HG03060 (cell line): ENCODE measurements around the gene OR56A4.
"Not testable (repeated sequence)": the region's sequence is repeated elsewhere in the genome, so short reads cannot be mapped to it uniquely, and the experiment has no call there.

Experiments used
- ATAC-seq: cut with Tn5 transposase; IDR thresholded peaks from one replicate; pipeline ENCODE4 v1.9.1; 2021; ENCODE audit warnings: low read depth, moderate number of reproducible peaks; ENCODE audit not compliant: unreplicated experiment

OR56A4 gene

DNA sequence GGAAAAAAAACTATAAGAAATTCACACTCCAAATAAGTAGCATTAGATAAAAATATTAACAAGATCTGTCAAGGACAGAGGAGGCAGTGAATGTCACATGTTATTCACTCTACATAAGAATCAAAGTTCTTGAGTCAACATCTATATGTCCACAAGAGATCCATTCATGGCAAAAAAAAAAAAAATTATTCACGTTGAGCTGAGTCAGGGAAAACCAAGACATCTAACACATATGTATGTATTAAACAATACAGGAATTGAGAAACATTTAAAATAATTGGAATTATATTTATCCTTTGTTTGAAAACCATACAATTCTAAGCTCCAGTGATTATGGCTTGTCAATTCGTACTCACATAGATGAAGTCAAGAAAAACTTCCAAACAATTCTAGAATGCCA, 39.8 kb downstream of the OR56A4 start:
- ATAC-seq, result no peak

DNA sequence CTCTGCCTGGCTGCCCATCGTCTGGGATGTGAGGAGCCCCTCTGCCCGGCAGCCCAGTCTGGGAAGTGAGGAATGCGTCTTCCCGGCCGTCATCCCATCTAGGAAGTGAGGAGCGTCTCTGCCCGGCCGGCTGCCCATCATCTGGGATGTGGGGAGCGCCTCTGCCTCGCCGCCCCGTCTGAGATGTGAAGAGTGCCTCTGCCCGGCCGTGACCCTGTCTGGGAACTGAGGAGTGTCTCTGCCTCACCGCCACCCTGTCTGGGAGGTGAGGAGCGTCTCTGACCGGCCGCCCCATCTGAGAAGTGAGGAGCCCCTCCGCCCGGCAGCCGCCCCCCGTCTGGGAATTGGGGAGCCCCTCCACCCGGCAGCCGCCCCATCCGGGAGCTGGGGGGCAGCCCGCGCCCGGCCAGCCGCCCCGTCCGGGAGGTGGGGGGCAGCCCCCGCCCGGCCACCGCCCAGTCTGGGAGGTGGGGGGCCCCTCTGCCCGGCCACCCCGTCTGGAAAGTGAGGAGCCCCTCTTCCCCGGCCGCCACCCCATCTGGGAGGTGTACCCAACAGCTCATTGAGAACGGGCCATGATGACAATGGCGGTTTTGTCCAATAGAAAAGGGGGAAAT, 45.9 kb downstream of the OR56A4 start:
- ATAC-seq, result not testable (repeated sequence)

DNA sequence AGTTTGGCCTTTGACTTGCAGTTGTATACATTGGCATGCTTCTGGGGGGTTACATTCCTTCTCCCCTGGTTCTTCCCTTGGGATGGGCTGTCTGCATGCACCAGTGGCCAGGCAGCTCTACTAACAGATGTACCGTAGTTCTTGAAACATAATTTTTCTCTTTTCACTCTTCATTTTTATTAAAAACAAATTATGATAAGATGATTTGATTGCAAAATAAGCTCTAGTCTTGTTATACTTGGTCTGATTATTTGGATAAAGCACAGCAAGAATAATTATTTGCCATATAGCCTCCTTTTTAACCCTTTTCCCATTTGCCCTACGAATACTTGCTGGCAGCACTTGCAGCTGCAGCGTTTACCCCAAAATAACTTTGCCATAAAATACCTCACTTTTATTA, 51.2 kb downstream of the OR56A4 start:
- no peak for ATAC-seq
